ENCODE data around the gene PTCD2. TPM values are rescaled to one million over a fixed set of nuclear protein-coding genes. Genes with fewer than 3 reads are reported as not detected.
"Not testable (repeated sequence)": the region's sequence is repeated elsewhere in the genome, so short reads cannot be mapped to it uniquely, and the experiment has no call there.

The PTCD2 gene
- total RNA-seq, 1 experiment from 2014 or later = 2.6 TPM

- DNase-seq (ENCODE audit: low spot score) = no peak
These were observed 59.8 kb downstream of the PTCD2 start for GRCh38 chr5:72379936-72380335.

- DNase-seq (ENCODE audit: low spot score) = no peak
These were observed 60.5 kb downstream of the PTCD2 start for GRCh38 chr5:72380492-72381274.

- no peak for DNase-seq (ENCODE audit: low spot score)
These were observed 63.1 kb downstream of the PTCD2 start for GRCh38 chr5:72383280-72383679.

GRCh38 chr5:72383726-72384125 lies 63.6 kb downstream of the PTCD2 start:
- no peak for DNase-seq (ENCODE audit: low spot score)

- no peak for DNase-seq (ENCODE audit: low spot score)
These were observed 66.5 kb downstream of the PTCD2 start for GRCh38 chr5:72386639-72387038.

GRCh38 chr5:72387985-72388384 lies 67.8 kb downstream of the PTCD2 start:
- DNase-seq (ENCODE audit: low spot score) = no peak

GRCh38 chr5:72388646-72389045 lies 68.5 kb downstream of the PTCD2 start:
- DNase-seq (ENCODE audit: low spot score) = no peak

- no peak for DNase-seq (ENCODE audit: low spot score)
These were observed 70.7 kb downstream of the PTCD2 start for GRCh38 chr5:72390836-72391235.

- DNase-seq (ENCODE audit: low spot score) = no peak
These were observed 72.2 kb downstream of the PTCD2 start for GRCh38 chr5:72392326-72392733.

- DNase-seq (ENCODE audit: low spot score) = no peak
These were observed 72.9 kb downstream of the PTCD2 start for GRCh38 chr5:72393052-72393451.

- DNase-seq (ENCODE audit: low spot score) = peak; percentile 38
These were observed 74.5 kb downstream of the PTCD2 start for GRCh38 chr5:72394688-72395087.

GRCh38 chr5:72397836-72398235 lies 77.7 kb downstream of the PTCD2 start:
- no peak for DNase-seq (ENCODE audit: low spot score)

GRCh38 chr5:72400950-72401349 lies 80.8 kb downstream of the PTCD2 start:
- DNase-seq (ENCODE audit: low spot score) = no peak

- no peak for DNase-seq (ENCODE audit: low spot score)
These were observed 82.3 kb downstream of the PTCD2 start for GRCh38 chr5:72402381-72402890.

- peak; percentile 37 for DNase-seq (ENCODE audit: low spot score)
These were observed 82.9 kb downstream of the PTCD2 start for GRCh38 chr5:72402959-72403628.

GRCh38 chr5:72404771-72405170 lies 84.6 kb downstream of the PTCD2 start:
- DNase-seq (ENCODE audit: low spot score) = not testable (repeated sequence)

GRCh38 chr5:72407078-72407477 lies 86.9 kb downstream of the PTCD2 start:
- DNase-seq (ENCODE audit: low spot score) = no peak

- DNase-seq (ENCODE audit: low spot score) = no peak
These were observed 87.4 kb downstream of the PTCD2 start for GRCh38 chr5:72407541-72407940.

- DNase-seq (ENCODE audit: low spot score) = no peak
These were observed 88.0 kb downstream of the PTCD2 start for GRCh38 chr5:72408127-72408526.

- DNase-seq (ENCODE audit: low spot score) = no peak
These were observed 88.4 kb downstream of the PTCD2 start for GRCh38 chr5:72408603-72409002.

GRCh38 chr5:72410688-72411295 lies 90.6 kb downstream of the PTCD2 start:
- DNase-seq (ENCODE audit: low spot score) = no peak

- DNase-seq (ENCODE audit: low spot score) = no peak
These were observed 92.3 kb downstream of the PTCD2 start for GRCh38 chr5:72412283-72413055.

Measured in HT-29 (cell line).